GM15510 (cell line): ENCODE results near the gene MYO1E.

Source experiments
- POLR2A ChIP-seq: IDR thresholded peaks from 3 replicates; pipeline ENCODE4 v1.6.1; 2011; ENCODE audit warnings: borderline replicate concordance; ENCODE audit not compliant: insufficient read length; ENCODE audit errors: extremely low read depth

Gene MYO1E

DNA sequence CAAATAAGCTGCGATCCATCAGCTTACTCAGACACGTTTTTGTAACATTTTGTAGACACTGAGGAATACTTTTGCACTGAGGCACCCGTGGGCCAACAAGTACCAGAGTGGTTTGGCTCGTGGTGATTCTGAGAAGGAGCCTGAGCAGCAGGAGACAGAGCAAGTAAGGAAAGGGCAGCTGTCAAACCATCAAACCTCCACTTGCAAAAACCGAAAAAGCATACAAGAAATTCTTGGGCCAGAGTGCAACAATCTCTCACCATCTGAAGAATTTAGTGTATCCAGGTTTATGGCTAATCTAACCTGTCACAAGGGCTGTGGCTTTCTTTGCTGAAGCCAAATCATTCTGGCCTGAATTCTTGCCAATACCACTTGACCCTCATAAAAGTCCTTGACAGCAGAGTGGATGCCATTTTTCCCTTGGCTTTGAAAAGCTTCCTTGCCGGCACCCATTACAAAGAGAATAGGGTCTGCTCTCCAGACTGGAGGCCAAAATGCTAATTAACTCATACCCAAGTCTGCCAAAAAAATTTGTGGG is 56.7 kb downstream of the MYO1E start:
- no peak for TF ChIP-seq POLR2A

GRCh38 chr15:59313641-59314332 is 58.9 kb downstream of the MYO1E start:
- TF ChIP-seq POLR2A = no peak

DNA sequence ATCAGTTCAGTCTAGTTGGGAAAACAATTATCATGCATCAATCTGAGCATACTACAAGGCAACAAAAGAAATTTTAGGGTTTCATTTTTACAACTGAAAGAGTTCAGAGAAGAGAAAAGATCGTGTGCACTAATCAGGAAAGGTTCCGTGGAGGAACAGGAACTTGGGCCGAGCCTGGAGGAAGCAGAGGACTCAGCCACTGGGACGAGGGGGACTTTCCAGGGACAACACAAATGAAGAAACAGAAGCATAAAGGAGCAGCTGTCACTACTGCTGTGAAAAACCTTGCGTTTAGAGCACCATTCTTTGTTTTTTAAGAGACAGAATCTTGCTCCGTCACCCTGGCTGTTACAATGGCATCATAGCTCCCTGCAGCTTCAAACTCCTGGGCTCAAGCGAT is 60.5 kb downstream of the MYO1E start:
- TF ChIP-seq POLR2A = no peak

DNA sequence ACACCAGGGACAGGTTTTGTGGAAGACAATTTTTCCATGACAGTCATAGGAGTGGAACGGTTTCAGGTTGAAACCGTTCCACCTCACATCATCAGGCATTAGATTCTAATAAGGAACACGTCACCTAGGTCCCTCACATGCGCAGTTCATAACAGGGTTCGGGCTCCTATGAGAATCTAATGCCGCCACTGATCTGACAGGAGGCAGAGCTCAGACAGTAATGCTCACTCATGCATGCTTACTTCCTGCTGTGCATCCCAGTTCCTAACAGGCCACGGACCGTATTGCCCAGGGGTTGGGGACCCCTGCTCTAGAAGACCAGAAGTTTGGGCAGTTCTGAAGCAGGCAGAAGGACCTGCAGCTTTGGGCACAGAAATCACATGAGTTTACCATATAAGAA is 61.5 kb downstream of the MYO1E start:
- no peak for TF ChIP-seq POLR2A

GRCh38 chr15:59309405-59309804 is 63.3 kb downstream of the MYO1E start:
- TF ChIP-seq POLR2A = no peak

GRCh38 chr15:59307165-59307537 is 65.5 kb downstream of the MYO1E start:
- no peak for TF ChIP-seq POLR2A

DNA sequence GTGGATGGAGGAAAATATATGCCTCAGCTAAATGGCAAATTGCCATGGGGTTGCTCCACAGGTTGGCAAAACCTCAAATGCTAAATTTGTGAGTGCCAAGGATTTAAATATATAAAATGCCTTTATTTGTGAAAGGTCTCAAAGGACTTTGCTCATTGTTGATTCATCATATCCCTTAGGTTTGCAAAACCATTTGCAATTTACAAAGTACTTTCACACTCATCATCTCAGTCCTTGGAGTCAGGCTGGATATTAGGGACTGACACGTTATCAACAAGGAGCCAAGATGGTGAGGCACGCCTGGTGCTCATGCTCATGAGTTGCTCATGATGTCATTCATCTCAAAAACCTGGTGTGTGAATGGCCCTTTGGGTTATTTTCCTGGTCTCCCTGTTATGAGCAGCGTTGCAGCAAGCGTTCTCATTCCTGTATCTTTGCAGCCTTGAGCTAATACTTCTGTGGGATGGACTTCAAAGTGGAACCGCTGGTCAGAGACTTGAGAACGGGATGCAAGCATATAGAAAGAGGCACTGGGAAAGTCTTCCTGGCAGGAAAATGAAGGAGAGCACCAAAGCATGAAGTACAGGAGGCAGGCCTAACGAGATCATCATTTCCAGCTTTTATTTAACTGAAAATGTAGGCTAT is 66.0 kb downstream of the MYO1E start:
- TF ChIP-seq POLR2A = no peak

DNA sequence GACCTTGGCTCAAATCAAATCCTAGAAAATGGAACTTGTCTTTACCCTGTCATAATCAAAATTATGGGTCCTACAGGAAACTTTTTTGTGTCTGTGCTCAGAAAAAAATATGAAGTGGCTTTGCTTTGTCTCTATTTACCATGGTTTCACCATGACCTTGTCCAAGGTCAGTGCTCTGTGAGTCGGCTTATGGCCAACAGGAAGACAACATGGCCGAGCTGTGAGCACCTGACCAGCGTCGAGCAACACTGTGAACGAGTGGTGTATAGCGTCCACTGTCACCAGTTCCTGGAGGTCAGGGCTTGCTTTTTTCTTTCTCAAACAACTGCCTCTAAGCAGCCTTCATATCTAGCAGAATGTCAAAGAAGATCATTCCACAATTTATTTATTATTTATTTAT is 67.9 kb downstream of the MYO1E start:
- no peak for TF ChIP-seq POLR2A

DNA sequence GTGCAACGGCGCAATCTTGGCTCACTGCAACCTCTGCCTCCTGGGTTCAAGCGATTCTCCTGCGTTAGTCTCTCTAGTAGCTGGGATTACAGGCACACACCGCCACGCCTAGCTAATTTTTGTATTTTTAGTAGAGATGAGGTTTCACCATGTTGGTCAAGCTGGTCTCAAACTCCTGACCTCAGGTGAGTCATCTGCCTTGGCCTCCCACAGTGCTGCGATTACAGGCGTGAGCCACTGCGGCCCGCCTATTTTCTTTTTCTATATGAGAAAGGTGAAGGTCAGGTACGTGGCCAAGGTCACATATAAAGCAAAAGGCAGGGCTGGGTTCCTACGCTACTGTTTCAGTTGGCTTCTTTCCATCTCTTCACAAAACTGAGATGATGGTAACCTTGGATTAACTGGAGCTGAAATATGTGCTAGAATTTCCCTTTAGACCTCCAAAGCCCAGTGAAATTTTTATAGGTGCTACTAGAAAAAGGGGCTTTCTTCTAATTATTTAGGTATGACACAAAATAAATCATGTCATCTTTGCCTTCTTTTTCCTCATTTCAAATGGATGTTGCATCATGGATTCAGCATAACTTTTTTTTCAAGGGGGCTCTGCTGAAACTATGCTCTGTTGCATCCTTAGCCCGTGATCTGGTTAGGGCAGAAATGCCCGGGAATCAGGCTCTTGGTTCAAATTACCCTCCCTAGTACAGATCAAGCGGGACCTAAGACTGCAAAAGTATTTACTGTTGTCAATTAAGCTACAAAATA is 68.5 kb downstream of the MYO1E start:
- TF ChIP-seq POLR2A = no peak

- TF ChIP-seq POLR2A = no peak
Observed at GRCh38 chr15:59303633-59304032, 69.0 kb downstream of the MYO1E start.

GRCh38 chr15:59303136-59303535 is 69.5 kb downstream of the MYO1E start:
- no peak for TF ChIP-seq POLR2A

- no peak for TF ChIP-seq POLR2A
Observed at GRCh38 chr15:59301527-59301926, 71.1 kb downstream of the MYO1E start.

GRCh38 chr15:59300618-59301139 is 72.0 kb downstream of the MYO1E start:
- TF ChIP-seq POLR2A = no peak

DNA sequence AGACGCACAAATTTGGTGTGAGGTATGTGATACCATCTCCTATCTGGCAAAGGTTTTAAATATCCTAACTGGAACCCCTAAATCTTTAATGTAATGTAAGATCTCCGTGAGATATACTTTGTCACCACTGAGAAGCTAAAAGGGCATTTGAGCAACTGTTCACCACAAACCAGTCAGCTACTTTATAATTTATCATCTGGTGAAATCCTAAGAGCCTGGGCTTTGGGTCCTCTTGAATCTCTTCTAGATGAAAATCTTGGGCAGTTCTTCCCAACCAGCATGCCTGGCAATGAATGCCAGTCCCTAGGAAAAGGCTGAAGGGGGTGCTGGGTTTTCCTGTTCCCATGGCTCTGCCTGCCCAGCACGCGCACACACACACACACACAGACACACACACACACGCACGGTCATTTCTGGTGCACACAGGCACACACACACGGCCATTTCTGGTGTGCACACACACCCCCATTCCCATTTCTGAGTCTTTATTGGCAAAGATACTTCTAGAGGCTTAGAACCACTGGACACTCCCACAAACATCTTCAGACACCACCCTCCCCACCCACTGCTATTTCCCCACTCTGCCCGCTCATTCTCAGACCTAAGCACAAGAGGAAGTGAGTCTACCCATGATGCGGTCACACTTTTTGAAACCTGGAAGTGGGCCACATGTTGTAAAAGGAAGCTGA is 72.6 kb downstream of the MYO1E start:
- TF ChIP-seq POLR2A = no peak

- no peak for TF ChIP-seq POLR2A
Observed at GRCh38 chr15:59298854-59299250, 73.8 kb downstream of the MYO1E start.
